Epithelial cell of prostate (primary cell): ENCODE results near the gene TSC2.
"Not testable (repeated sequence)": the region's sequence is repeated elsewhere in the genome, so short reads cannot be mapped to it uniquely, and the experiment has no call there.

Experiments used
- DNase-seq: peaks from one replicate; pipeline ENCODE4 v3.0.0-alpha.2; 2011; ENCODE audit warnings: low read depth, low spot score
- H3K27ac ChIP-seq: fragments of 450-650 bp; 2 replicates; pipeline ENCODE4 v1.5.1; 2017; ENCODE audit warnings: mild to moderate bottlenecking

The TSC2 gene

GRCh38 chr16:2009164-2009711, 38.5 kb upstream of the TSC2 start:
- DNase-seq = no peak
- H3K27ac ChIP-seq = peak overlapping the region; percentile 95

- no peak for DNase-seq
- peak within 1 kb of the TSS; percentile 95 for H3K27ac ChIP-seq
These were observed 37.8 kb upstream of the TSC2 start, which contains the start of gene ZNF598 for GRCh38 chr16:2009791-2010510. Gene ZNF598, minus strand, starts transcription at chr16:2009821.

- not testable (repeated sequence) for DNase-seq, H3K27ac ChIP-seq
These were observed 36.1 kb upstream of the TSC2 start for GRCh38 chr16:2011726-2012125.

GRCh38 chr16:2013527-2013926, 34.3 kb upstream of the TSC2 start:
- DNase-seq = no peak
- H3K27ac ChIP-seq = no peak overlapping the region

- peak; percentile 75 for DNase-seq
- H3K27ac ChIP-seq = peak overlapping the region; percentile 79
These were observed 32.5 kb upstream of the TSC2 start for GRCh38 chr16:2015117-2015946.

GRCh38 chr16:2015947-2016208, 31.9 kb upstream of the TSC2 start:
- no peak for DNase-seq
- H3K27ac ChIP-seq = peak overlapping the region; percentile 79

GRCh38 chr16:2016407-2016922, 31.3 kb upstream of the TSC2 start:
- DNase-seq = no peak
- peak overlapping the region; percentile 79 for H3K27ac ChIP-seq

- no peak for DNase-seq
- no peak within 1 kb of the TSS for H3K27ac ChIP-seq
These were observed 28.3 kb upstream of the TSC2 start, which contains the start of gene NPW for GRCh38 chr16:2019518-2019920. Gene NPW, plus strand, starts transcription at chr16:2019785.

GRCh38 chr16:2019921-2020831, 27.6 kb upstream of the TSC2 start:
- no peak for DNase-seq

GRCh38 chr16:2022723-2023091, 25.1 kb upstream of the TSC2 start:
- no peak for DNase-seq
- no peak overlapping the region for H3K27ac ChIP-seq

More at GRCh38 chr16:2019921-2020831, 27.6 kb upstream of the TSC2 start:
- no peak overlapping the region for H3K27ac ChIP-seq

GRCh38 chr16:2023092-2024031, 24.4 kb upstream of the TSC2 start:
- H3K27ac ChIP-seq = no peak overlapping the region
- DNase-seq = no peak

- no peak overlapping the region for H3K27ac ChIP-seq
- no peak for DNase-seq
These were observed 23.8 kb upstream of the TSC2 start for GRCh38 chr16:2024032-2024420.

GRCh38 chr16:2025251-2025650, 22.5 kb upstream of the TSC2 start:
- no peak overlapping the region for H3K27ac ChIP-seq
- DNase-seq = no peak

- no peak overlapping the region for H3K27ac ChIP-seq
- no peak for DNase-seq
These were observed 21.8 kb upstream of the TSC2 start for GRCh38 chr16:2025878-2026460.

- peak within 1 kb of the TSS; percentile 23 for H3K27ac ChIP-seq
- no peak for DNase-seq
These were observed 21.2 kb upstream of the TSC2 start, which contains the start of gene NHERF2 for GRCh38 chr16:2026461-2027023. Gene NHERF2, plus strand, starts transcription at chr16:2026902. Its CDS starts 104 bp downstream, at chr16:2027006.

- peak overlapping the region; percentile 23 for H3K27ac ChIP-seq
- no peak for DNase-seq
These were observed 20.5 kb upstream of the TSC2 start for GRCh38 chr16:2027024-2028010.

GRCh38 chr16:2028146-2028545, 19.6 kb upstream of the TSC2 start:
- DNase-seq = no peak
- no peak overlapping the region for H3K27ac ChIP-seq
